ENCODE measurements around the gene VPS35L. TPM values are rescaled to one million over a fixed set of nuclear protein-coding genes. Genes with fewer than 3 reads are reported as not detected.
A peak's percentile ranks its signal among the peaks of the same experiment; 100 is the strongest.

Gene VPS35L
- total RNA-seq, 1 donor from 2014 or later, result 51.9 TPM

- H3K4me3 ChIP-seq, result no peak overlapping the region
- DNase-seq, result no peak
- H3K4me1 ChIP-seq, result peaks cover 35% of the 10 kb centered on the region
- H3K9me3 ChIP-seq, result no peaks in the 10 kb centered on the region
- H3K27me3 ChIP-seq, result no peaks in the 10 kb centered on the region
- peak overlapping the region; percentile 66 for H3K27ac ChIP-seq
- peaks cover 36% of the 10 kb centered on the region for H3K36me3 ChIP-seq
- no peak for TF ChIP-seq CTCF (IDR thresholded peaks at IDR 0.05)
- peak; percentile 50 for ATAC-seq
- intact Hi-C loops (cut with DNase I), result no loop called here
Measured at GRCh38 chr16:19703172-19703889, 147.8 kb downstream of the VPS35L start.

GRCh38 chr16:19704321-19705145 is 149.0 kb downstream of the VPS35L start:
- TF ChIP-seq CTCF (IDR thresholded peaks at IDR 0.05), result no peak
- Histone ChIP-seq H3K27me3 (no peaks in the 10 kb centered on the region), H3K4me3 (no peak overlapping the region), H3K27ac (peak overlapping the region; percentile 66), H3K4me1 (peaks cover 33% of the 10 kb centered on the region), H3K36me3 (peaks cover 35% of the 10 kb centered on the region), H3K9me3 (no peaks in the 10 kb centered on the region)
- intact Hi-C loops (cut with DNase I), result no loop called here
- ATAC-seq, result peak; percentile 82
- no peak for DNase-seq

GRCh38 chr16:19705146-19705501 is 149.6 kb downstream of the VPS35L start:
- DNase-seq (no peak), ATAC-seq (no peak)
- Histone ChIP-seq H3K27me3 (no peaks in the 10 kb centered on the region), H3K27ac (peak overlapping the region; percentile 66), H3K9me3 (no peaks in the 10 kb centered on the region), H3K36me3 (peaks cover 34% of the 10 kb centered on the region), H3K4me3 (no peak overlapping the region), H3K4me1 (peaks cover 28% of the 10 kb centered on the region)
- no peak for TF ChIP-seq CTCF (IDR thresholded peaks at IDR 0.05)
- intact Hi-C loops (cut with DNase I), result no loop called here

- Histone ChIP-seq H3K9me3 (no peaks in the 10 kb centered on the region), H3K27ac (peak overlapping the region; percentile 66), H3K4me1 (peaks cover 21% of the 10 kb centered on the region), H3K27me3 (no peaks in the 10 kb centered on the region), H3K36me3 (peaks cover 38% of the 10 kb centered on the region), H3K4me3 (no peak overlapping the region)
- no peak for TF ChIP-seq CTCF (IDR thresholded peaks at IDR 0.05)
- no peak for DNase-seq
- intact Hi-C loops (cut with DNase I), result no loop called here
- no peak for ATAC-seq
Measured at GRCh38 chr16:19705843-19706242, 150.3 kb downstream of the VPS35L start.

- H3K27ac ChIP-seq, result no peak overlapping the region
- H3K4me3 ChIP-seq, result no peak overlapping the region
- peaks cover 19% of the 10 kb centered on the region for H3K4me1 ChIP-seq
- DNase-seq (peak; percentile 40), ATAC-seq (no peak)
- no peaks in the 10 kb centered on the region for H3K27me3 ChIP-seq
- no peak for TF ChIP-seq CTCF (IDR thresholded peaks at IDR 0.05)
- peaks cover 33% of the 10 kb centered on the region for H3K36me3 ChIP-seq
- no peaks in the 10 kb centered on the region for H3K9me3 ChIP-seq
- intact Hi-C loops (cut with DNase I), result no loop called here
Measured at GRCh38 chr16:19706846-19707245, 151.3 kb downstream of the VPS35L start.

Measured in upper lobe of right lung (tissue), 1 donor.